BLaER1 treated with 17β-estradiol and CSF1 and Interleukin-3, amounts not matched to agents 10 nM and 100 nM (cell line): ENCODE results near the gene FGF11.
A peak's percentile ranks its signal among the peaks of the same experiment; 100 is the strongest.

Experiments used
- H3K27ac ChIP-seq, 11 experiments: shearing (Covaris generic); formaldehyde crosslinking; 2 replicates each; pipeline ENCODE4 v1.8.1; 2022
- H3K27me3 ChIP-seq, 11 experiments: shearing (Covaris generic); formaldehyde crosslinking; 2 replicates each; pipeline ENCODE4 v1.8.1; 2022
- H3K36me3 ChIP-seq, 11 experiments: shearing (Covaris generic); formaldehyde crosslinking; 2 replicates each; pipeline ENCODE4 v1.8.1; 2022
- H3K4me1 ChIP-seq, 10 experiments: shearing (Covaris generic); formaldehyde crosslinking; 2 replicates each; pipeline ENCODE4 v1.8.1; 2022
- H3K4me2 ChIP-seq, 11 experiments: shearing (Covaris generic); formaldehyde crosslinking; 2 replicates each; pipeline ENCODE4 v1.8.1; 2022
- H3K4me3 ChIP-seq, 10 experiments: shearing (Covaris generic); formaldehyde crosslinking; 2 replicates each; pipeline ENCODE4 v1.8.1; 2022
- H3K9ac ChIP-seq, 11 experiments: shearing (Covaris generic); formaldehyde crosslinking; 2 replicates each; pipeline ENCODE4 v1.8.1; 2022
- H3K9me3 ChIP-seq, 11 experiments: shearing (Covaris generic); formaldehyde crosslinking; replicated peaks in 1 of 11; 2 replicates each; pipeline ENCODE4 v1.8.1; 2022
- H4K20me1 ChIP-seq, 11 experiments: shearing (Covaris generic); formaldehyde crosslinking; 2 replicates each; pipeline ENCODE4 v1.8.1; 2022
- Cebpa-rat ChIP-seq, 11 experiments: shearing (Covaris generic); IDR thresholded peaks; 2 replicates each; pipeline ENCODE4 v1.8.1; 2022

FGF11 gene

GRCh38 chr17:7432296-7432695 lies 7.0 kb upstream of the FGF11 start:
- Histone ChIP-seq H3K4me2 (no peak overlapping the region), H3K4me1 (peaks cover 10 to 28% (median 22%) of the 10 kb centered on the region in 10 experiments), H3K9me3 (no peaks in the 10 kb centered on the region), H3K4me3 (no peak overlapping the region), H3K27me3 (peaks cover 0 to 7% (median 3%) of the 10 kb centered on the region in 11 experiments; a peak in 19 of 22 replicates), H3K9ac (no peak overlapping the region), H3K36me3 (no peaks in the 10 kb centered on the region), H4K20me1 (peaks cover 3 to 13% (median 4%) of the 10 kb centered on the region in 11 experiments; a peak in 21 of 22 replicates), H3K27ac (no peak overlapping the region)
- no peak for TF ChIP-seq Cebpa-rat (IDR thresholded peaks at IDR 0.05)

DNA sequence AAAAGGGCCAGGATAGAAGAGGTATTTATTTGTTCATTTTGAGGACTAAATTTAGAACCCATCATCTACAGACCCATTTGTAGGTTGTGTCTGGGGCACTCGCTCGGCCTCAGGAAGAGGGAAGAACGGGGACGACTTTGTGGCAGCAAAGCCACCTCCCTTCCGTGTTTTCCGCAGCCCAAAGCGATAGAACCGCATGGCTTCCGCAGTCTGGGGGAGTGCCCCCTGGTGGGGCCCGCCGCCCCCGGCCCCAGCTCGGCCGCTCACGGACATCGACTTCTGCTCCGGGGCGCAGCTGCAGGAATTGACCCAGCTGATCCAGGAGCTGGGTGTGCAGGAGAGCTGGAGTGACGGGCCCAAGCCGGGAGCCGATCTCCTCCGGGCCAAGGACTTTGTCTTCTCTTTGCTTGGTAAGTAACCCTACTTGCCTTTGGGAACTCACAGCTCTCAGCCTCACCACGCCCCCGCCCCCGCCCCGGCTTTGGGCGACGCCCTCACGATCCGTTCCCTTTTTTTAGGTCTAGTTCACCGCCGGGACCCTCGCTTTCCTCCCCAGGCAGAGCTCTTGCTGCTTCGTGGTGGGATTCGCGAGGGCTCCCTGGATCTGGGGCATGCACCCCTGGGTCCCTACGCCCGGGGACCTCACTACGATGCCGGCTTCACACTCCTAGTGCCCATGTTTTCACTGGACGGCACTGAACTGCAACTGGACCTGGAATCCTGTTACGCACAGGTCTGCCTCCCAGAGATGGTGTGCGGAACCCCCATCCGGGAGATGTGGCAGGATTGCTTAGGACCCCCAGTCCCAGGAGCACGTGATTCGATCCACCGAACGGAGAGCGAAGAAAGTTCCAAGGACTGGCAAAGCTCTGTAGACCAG lies 3.4 kb upstream of the FGF11 start:
- peak overlapping the region in 10 of 11 experiments; percentile 64 to 84 (median 73); a peak in 21 of 22 replicates for H3K27ac ChIP-seq
- H3K4me2 ChIP-seq: peak overlapping the region; percentile 92 to 99 (median 95)
- H3K27me3 ChIP-seq: peaks cover 36 to 43% (median 40%) of the 10 kb centered on the region in 11 experiments
- peaks cover 18 to 49% (median 40%) of the 10 kb centered on the region in 11 experiments; a peak in 21 of 22 replicates for H4K20me1 ChIP-seq
- TF ChIP-seq Cebpa-rat (IDR thresholded peaks at IDR 0.05): no peak
- H3K4me1 ChIP-seq: peaks cover 46 to 61% (median 55%) of the 10 kb centered on the region in 10 experiments
- H3K36me3 ChIP-seq: no peaks in the 10 kb centered on the region
- peak overlapping the region; percentile 70 to 84 (median 81) for H3K9ac ChIP-seq
- peak overlapping the region; percentile 63 to 80 (median 74) for H3K4me3 ChIP-seq
- H3K9me3 ChIP-seq: no peaks in the 10 kb centered on the region

DNA sequence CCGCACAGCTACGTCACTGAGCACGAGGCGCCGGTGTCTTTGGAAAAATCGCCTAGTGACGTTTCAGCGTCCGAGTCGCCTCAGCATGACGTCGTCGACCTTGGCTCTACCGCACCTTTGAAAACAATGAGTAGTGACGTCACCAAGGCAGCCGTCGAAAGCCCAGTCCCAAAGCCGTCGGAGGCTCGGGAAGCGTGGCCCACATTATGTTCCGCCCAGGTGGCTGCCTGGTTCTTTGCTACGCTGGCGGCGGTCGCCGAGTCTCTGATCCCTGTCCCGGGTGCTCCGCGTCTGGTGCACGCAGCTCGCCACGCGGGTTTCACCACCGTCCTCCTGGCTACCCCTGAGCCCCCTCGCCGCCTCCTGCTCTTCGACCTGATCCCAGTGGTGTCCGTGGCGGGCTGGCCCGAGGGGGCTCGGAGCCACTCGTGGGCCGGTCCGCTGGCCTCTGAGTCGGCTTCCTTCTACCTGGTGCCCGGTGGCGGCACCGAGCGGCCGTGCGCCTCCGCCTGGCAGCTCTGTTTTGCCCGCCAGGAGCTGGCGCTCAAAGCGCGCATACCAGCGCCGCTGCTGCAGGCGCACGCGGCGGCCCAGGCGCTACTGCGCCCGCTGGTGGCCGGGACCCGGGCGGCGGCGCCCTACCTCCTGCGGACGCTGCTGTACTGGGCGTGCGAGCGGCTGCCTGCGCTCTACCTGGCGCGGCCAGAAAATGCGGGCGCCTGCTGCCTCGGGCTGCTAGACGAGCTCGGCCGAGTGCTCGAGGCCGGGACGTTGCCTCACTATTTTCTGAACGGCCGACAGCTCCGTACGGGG lies 2.5 kb upstream of the FGF11 start:
- Histone ChIP-seq H3K36me3 (no peaks in the 10 kb centered on the region), H3K9ac (peak overlapping the region; percentile 70 to 84 (median 81); a peak in 21 of 22 replicates), H3K27me3 (peaks cover 45 to 51% (median 48%) of the 10 kb centered on the region in 11 experiments), H3K4me2 (peak overlapping the region; percentile 92 to 99 (median 95)), H3K4me1 (peaks cover 46 to 62% (median 57%) of the 10 kb centered on the region in 10 experiments), H3K4me3 (peak overlapping the region; percentile 63 to 80 (median 74)), H4K20me1 (peaks cover 18 to 54% (median 42%) of the 10 kb centered on the region in 11 experiments; a peak in 21 of 22 replicates), H3K9me3 (no peaks in the 10 kb centered on the region), H3K27ac (peak overlapping the region in 9 of 11 experiments; percentile 66 to 84 (median 74); a peak in 14 of 22 replicates)
- no peak for TF ChIP-seq Cebpa-rat (IDR thresholded peaks at IDR 0.05)

- H3K27ac ChIP-seq: no peak overlapping the region
- H3K4me1 ChIP-seq: peaks cover 46 to 62% (median 57%) of the 10 kb centered on the region in 10 experiments
- H3K4me3 ChIP-seq: peak overlapping the region; percentile 63 to 80 (median 74); a peak in 19 of 20 replicates
- H3K36me3 ChIP-seq: no peaks in the 10 kb centered on the region
- H3K9me3 ChIP-seq: no peaks in the 10 kb centered on the region
- peak overlapping the region; percentile 92 to 99 (median 95) for H3K4me2 ChIP-seq
- peaks cover 18 to 56% (median 42%) of the 10 kb centered on the region in 11 experiments; a peak in 21 of 22 replicates for H4K20me1 ChIP-seq
- peak overlapping the region in 10 of 11 experiments; percentile 40 to 84 (median 74); a peak in 8 of 22 replicates for H3K9ac ChIP-seq
- no peak for TF ChIP-seq Cebpa-rat (IDR thresholded peaks at IDR 0.05)
- peaks cover 51 to 58% (median 55%) of the 10 kb centered on the region in 11 experiments for H3K27me3 ChIP-seq
Measured at GRCh38 chr17:7437369-7437863, 1.9 kb upstream of the FGF11 start.

GRCh38 chr17:7437950-7438614 lies 1.2 kb upstream of the FGF11 start:
- H3K4me1 ChIP-seq: peaks cover 46 to 62% (median 57%) of the 10 kb centered on the region in 10 experiments
- no peaks in the 10 kb centered on the region for H3K9me3 ChIP-seq
- H3K9ac ChIP-seq: peak overlapping the region in 10 of 11 experiments; percentile 34 to 82 (median 60); a peak in 19 of 22 replicates
- peaks cover 18 to 58% (median 42%) of the 10 kb centered on the region in 11 experiments; a peak in 21 of 22 replicates for H4K20me1 ChIP-seq
- H3K4me2 ChIP-seq: peak overlapping the region; percentile 92 to 99 (median 95)
- no peak overlapping the region for H3K27ac ChIP-seq
- no peaks in the 10 kb centered on the region for H3K36me3 ChIP-seq
- H3K27me3 ChIP-seq: peaks cover 58 to 64% (median 61%) of the 10 kb centered on the region in 11 experiments
- H3K4me3 ChIP-seq: peak overlapping the region; percentile 47 to 79 (median 68)
- TF ChIP-seq Cebpa-rat (IDR thresholded peaks at IDR 0.05): no peak

DNA sequence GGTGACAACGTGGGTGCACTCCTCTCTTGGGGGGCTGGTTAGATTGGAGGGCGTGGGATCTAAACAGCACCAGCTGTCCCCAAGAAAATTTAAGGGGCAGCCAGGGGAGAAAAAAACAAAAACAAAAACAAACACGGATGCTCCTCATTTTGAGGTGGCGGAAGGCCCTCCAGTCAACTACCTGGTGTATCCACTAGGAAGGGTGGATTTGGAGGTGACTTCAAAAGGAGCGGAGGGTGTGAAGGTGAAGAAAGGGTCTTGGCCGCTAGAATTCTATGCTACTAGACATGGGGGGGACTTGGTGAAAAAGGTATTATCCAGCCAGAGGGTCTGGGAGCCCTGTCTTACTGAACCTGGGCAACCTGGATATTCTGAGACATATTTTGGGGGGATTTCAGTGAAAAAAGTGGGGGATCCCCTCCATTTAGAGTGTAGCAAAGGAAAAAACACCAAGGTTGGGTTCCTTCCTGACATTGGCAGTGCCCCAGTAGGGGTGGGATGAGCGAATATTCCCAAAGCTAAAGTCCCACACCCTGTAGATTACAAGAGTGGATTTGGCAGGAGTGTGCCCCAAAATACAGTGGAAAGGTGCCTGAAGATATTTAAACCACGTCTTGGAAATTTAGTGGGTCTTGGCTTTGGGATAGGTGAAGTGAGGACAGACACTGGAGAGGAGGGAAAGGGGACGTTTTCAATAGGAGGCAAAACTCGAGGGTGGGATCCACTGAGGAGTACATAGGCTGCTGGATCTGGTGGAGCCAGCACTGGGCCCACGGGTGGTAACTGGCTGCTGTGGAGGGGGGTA lies 454 bp upstream of the FGF11 start:
- H3K4me3 ChIP-seq: peak overlapping the region; percentile 42 to 79 (median 65); a peak in 19 of 20 replicates
- H3K9ac ChIP-seq: peak overlapping the region in 10 of 11 experiments; percentile 34 to 82 (median 60); a peak in 15 of 22 replicates
- TF ChIP-seq Cebpa-rat (IDR thresholded peaks at IDR 0.05): no peak
- peaks cover 66 to 72% (median 69%) of the 10 kb centered on the region in 11 experiments for H3K27me3 ChIP-seq
- H3K4me1 ChIP-seq: peaks cover 46 to 61% (median 57%) of the 10 kb centered on the region in 10 experiments
- H3K36me3 ChIP-seq: no peaks in the 10 kb centered on the region
- no peaks in the 10 kb centered on the region for H3K9me3 ChIP-seq
- H4K20me1 ChIP-seq: peaks cover 18 to 65% (median 42%) of the 10 kb centered on the region in 11 experiments; a peak in 21 of 22 replicates
- no peak overlapping the region for H3K27ac ChIP-seq
- peak overlapping the region; percentile 92 to 99 (median 95) for H3K4me2 ChIP-seq

DNA sequence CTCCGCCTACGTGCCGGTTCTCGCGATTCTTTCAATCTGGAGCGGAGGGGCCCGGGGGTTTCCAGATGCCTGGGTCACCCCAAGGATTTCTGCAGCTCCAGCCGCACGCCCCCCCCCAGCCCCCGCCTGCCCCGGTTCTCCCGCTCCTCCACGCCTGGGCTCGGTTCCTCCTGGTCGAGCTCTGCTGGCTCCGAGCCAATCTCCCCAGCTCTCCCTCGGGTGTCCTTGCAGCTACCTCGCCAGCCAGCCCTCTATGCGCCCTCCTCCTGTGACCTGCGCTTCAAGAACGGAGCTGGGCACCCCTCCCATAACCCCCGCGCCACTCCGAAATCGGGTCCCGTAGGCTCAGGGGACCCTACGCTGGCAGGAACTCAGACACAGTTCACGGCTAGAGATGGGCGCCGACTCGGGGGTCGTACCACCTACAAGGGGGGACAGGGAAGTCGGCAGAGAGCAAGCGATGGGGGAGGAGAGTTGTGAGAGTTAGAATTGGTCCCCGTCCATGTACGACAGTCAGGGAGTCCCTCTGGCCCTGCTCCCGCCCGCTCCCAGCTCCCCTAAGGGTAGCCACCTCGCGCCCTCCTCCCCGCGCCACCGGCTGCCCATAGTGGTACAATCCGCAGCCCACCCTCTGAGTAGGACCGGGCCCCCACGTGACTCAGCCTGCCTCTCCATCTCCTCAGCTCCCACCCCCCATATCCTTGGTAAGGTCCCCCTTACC lies 961 bp downstream of the FGF11 start:
- H3K4me1 ChIP-seq: peaks cover 50 to 66% (median 60%) of the 10 kb centered on the region in 10 experiments
- no peaks in the 10 kb centered on the region for H3K36me3 ChIP-seq
- H3K9me3 ChIP-seq: no peaks in the 10 kb centered on the region
- H3K9ac ChIP-seq: peak overlapping the region; percentile 24 to 66 (median 41); a peak in 15 of 22 replicates
- H3K27ac ChIP-seq: no peak overlapping the region
- H3K27me3 ChIP-seq: peaks cover 80 to 86% (median 83%) of the 10 kb centered on the region in 11 experiments
- H3K4me3 ChIP-seq: peak overlapping the region; percentile 47 to 72 (median 54)
- peaks cover 18 to 68% (median 46%) of the 10 kb centered on the region in 11 experiments; a peak in 21 of 22 replicates for H4K20me1 ChIP-seq
- peak overlapping the region; percentile 81 to 99 (median 89) for H3K4me2 ChIP-seq
- TF ChIP-seq Cebpa-rat (IDR thresholded peaks at IDR 0.05): no peak
